Measurements from ENCODE around the gene TRMT1.

- TF ChIP-seq POLR2A (IDR thresholded peaks at IDR 0.05) (peak in 1 of 2 donors; percentile 93), CTCF (IDR thresholded peaks at IDR 0.05) (no peak)
Measured at GRCh38 chr19:13154241-13154778, 37.8 kb upstream of the TRMT1 start.
